ENCODE measurements around the gene MAP1LC3B.
"Not testable (repeated sequence)": the region's sequence is repeated elsewhere in the genome, so short reads cannot be mapped to it uniquely, and the experiment has no call there.

The MAP1LC3B gene

DNA sequence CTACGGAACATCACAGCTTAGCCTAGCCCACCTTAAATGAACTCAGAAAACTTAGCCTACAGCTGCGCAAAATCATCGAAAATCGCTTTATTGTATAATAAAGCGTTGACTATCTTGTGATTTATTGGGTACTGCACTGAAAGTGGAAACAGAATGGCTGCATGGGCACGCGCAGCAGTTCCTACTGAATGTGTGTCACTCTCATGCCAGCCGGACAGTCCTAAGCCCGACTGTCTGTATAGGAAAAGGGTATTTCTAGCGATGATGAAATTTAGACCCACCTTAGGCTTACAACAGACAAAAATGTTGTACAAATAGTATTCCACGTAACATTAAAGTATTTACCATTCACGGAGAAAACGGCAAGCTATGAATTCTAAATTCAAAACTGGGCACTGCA, 17.8 kb upstream of the MAP1LC3B start:
- H3K27me3 Mint-ChIP-seq (ENCODE audit: low read depth): no peaks in the 10 kb centered on the region
- TF ChIP-seq, protein P1, sequence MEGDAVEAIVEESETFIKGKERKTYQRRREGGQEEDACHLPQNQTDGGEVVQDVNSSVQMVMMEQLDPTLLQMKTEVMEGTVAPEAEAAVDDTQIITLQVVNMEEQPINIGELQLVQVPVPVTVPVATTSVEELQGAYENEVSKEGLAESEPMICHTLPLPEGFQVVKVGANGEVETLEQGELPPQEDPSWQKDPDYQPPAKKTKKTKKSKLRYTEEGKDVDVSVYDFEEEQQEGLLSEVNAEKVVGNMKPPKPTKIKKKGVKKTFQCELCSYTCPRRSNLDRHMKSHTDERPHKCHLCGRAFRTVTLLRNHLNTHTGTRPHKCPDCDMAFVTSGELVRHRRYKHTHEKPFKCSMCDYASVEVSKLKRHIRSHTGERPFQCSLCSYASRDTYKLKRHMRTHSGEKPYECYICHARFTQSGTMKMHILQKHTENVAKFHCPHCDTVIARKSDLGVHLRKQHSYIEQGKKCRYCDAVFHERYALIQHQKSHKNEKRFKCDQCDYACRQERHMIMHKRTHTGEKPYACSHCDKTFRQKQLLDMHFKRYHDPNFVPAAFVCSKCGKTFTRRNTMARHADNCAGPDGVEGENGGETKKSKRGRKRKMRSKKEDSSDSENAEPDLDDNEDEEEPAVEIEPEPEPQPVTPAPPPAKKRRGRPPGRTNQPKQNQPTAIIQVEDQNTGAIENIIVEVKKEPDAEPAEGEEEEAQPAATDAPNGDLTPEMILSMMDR (IDR thresholded peaks at IDR 0.05; ENCODE audit: unreplicated experiment in 3 of 3): no peak
- no peaks in the 10 kb centered on the region for H3K9me3 Mint-ChIP-seq
- H3K36me3 Mint-ChIP-seq (ENCODE audit: low read depth): peaks cover 11% of the 10 kb centered on the region
- no peak overlapping the region for H3K27ac Mint-ChIP-seq
- H3K4me3 Mint-ChIP-seq: no peak overlapping the region
- peaks cover 14% of the 10 kb centered on the region for H3K4me1 Mint-ChIP-seq

DNA sequence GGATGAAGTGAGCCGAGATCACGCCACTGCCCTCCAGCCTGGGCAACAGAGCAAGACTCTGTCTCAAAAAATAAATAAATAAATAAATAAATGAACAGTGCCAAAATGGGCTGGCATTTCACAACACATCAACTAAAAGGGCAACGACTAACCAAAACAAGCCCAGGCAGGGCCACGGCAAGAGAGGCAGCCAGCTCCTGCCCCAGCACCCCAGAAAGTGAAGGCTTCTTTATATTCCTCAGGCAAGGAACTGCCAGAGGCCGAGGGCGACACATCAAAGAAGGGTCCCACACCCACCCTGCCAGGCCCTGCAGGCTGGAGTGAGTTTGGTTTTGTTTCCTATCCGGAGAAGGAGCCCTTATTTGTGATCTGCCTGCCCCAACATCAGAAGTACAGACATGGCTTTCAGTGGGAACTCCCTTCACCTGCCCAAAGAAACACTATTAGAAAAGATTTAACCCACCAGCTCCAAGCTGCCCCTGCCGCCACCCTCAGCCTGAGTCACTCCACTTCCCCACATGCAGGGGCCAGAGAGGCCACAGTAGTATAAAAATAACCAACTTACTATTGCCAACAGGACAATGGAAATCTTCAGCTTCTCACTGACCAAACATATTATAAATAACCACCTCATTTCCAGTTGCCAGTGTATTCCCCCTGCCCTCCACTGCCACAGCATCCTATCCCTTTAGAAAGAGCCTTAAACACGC, 16.6 kb upstream of the MAP1LC3B start:
- TF ChIP-seq, protein P1 (IDR thresholded peaks at IDR 0.05; ENCODE audit: unreplicated experiment in 3 of 3): no peak

DNA sequence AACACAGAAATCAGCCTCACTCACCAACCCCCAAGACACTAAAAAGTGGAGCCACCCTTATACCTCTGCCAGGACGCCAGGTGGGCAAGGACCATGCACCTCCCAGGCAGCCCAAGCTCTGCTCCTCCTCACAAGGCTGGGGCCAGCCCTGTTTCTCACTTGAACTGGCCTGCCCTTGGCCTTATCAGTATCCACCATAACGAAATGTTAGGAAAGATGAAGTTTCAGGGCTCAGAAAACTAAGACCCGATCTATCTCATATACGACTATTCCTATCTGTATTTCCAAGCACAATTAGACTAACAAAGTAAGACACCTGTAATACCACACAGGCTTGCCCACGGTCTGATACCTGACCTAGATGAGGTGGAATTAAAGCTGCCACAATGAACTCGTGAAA, 15.5 kb upstream of the MAP1LC3B start:
- H3K4me3 Mint-ChIP-seq: no peak overlapping the region
- peaks cover 16% of the 10 kb centered on the region for H3K36me3 Mint-ChIP-seq (ENCODE audit: low read depth)
- peaks cover 20% of the 10 kb centered on the region for H3K4me1 Mint-ChIP-seq
- TF ChIP-seq, protein P1 (IDR thresholded peaks at IDR 0.05; ENCODE audit: unreplicated experiment in 3 of 3): no peak
- H3K27me3 Mint-ChIP-seq (ENCODE audit: low read depth): no peaks in the 10 kb centered on the region
- no peaks in the 10 kb centered on the region for H3K9me3 Mint-ChIP-seq
- H3K27ac Mint-ChIP-seq: no peak overlapping the region

More for the DNA sequence above, 16.6 kb upstream of the MAP1LC3B start:
- Mint-ChIP-seq H3K27ac (peak overlapping the region in 2 of 3 experiments; percentile 28 to 51), H3K27me3 (ENCODE audit: low read depth) (no peaks in the 10 kb centered on the region), H3K36me3 (ENCODE audit: low read depth) (peaks cover 12% of the 10 kb centered on the region), H3K4me1 (peaks cover 14% of the 10 kb centered on the region), H3K9me3 (no peaks in the 10 kb centered on the region), H3K4me3 (no peak overlapping the region)

- Mint-ChIP-seq H3K4me1 (peaks cover 31% of the 10 kb centered on the region), H3K36me3 (ENCODE audit: low read depth) (peaks cover 16% of the 10 kb centered on the region)
- not testable (repeated sequence) for H3K27me3 Mint-ChIP-seq (ENCODE audit: low read depth); H3K27ac Mint-ChIP-seq; H3K4me3 Mint-ChIP-seq; H3K9me3 Mint-ChIP-seq
Measured at GRCh38 chr16:87379312-87379752, 12.8 kb upstream of the MAP1LC3B start.

DNA sequence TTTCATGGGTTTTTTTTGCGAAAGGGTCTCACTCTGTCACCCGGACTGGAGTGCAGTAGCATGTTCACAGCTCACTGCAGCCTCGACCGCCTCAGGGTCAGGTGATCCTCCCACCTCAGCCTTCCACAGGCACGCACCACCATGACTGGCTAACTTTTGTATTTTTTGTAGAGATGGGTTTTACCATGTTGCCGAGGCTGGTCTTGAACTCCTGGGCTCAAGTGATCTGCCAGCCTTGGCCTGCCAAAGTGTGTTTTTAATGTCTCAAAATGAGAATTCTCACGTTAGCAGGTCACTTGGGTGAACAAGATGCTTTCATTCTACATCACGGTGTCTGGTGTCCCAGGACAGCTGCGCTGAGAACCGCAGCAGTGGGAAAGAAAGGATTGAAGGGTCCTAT, 11.7 kb upstream of the MAP1LC3B start:
- H3K9me3 Mint-ChIP-seq: no peaks in the 10 kb centered on the region
- H3K36me3 Mint-ChIP-seq (ENCODE audit: low read depth): peaks cover 16% of the 10 kb centered on the region
- H3K27me3 Mint-ChIP-seq (ENCODE audit: low read depth): no peaks in the 10 kb centered on the region
- H3K4me1 Mint-ChIP-seq: peaks cover 30% of the 10 kb centered on the region
- H3K27ac Mint-ChIP-seq: peak overlapping the region in 2 of 3 experiments; percentile 84 to 89
- TF ChIP-seq, protein P1 (IDR thresholded peaks at IDR 0.05; ENCODE audit: unreplicated experiment in 3 of 3): no peak
- peak overlapping the region; percentile 86 to 90 (median 90) for H3K4me3 Mint-ChIP-seq

DNA sequence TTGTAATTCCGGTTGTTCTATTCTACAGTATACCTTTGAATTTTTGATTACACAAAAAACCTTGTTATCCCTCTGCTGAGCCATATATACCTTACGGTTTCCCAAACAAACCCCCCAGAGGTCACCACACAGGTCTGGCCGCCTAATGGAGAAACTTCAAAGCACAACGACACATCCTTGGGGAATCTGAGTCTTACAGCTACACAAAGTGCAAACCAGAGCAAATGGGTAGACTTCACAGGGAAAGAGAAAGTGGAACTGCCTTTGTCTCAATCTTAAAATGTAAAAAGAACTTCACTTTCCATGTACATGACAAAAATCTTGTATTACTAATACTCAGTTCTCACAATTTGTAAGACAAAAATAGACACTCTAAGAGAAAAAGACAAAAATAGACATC, 11.3 kb upstream of the MAP1LC3B start:
- peaks cover 16% of the 10 kb centered on the region for H3K36me3 Mint-ChIP-seq (ENCODE audit: low read depth)
- peak overlapping the region; percentile 84 to 89 (median 86) for H3K27ac Mint-ChIP-seq
- H3K4me1 Mint-ChIP-seq: peaks cover 27% of the 10 kb centered on the region
- H3K27me3 Mint-ChIP-seq (ENCODE audit: low read depth): no peaks in the 10 kb centered on the region
- H3K4me3 Mint-ChIP-seq: peak overlapping the region; percentile 86 to 90 (median 90)
- no peaks in the 10 kb centered on the region for H3K9me3 Mint-ChIP-seq
- TF ChIP-seq, protein P1 (IDR thresholded peaks at IDR 0.05; ENCODE audit: unreplicated experiment in 3 of 3): no peak

Data from nephron (organoid).